Measurements from ENCODE around the gene FBXO39. TPM values are rescaled to one million over a fixed set of nuclear protein-coding genes. Genes with fewer than 3 reads are reported as not detected.

Gene FBXO39
- polyA plus RNA-seq, 1 donor from 2014 or later = not detected

DNA sequence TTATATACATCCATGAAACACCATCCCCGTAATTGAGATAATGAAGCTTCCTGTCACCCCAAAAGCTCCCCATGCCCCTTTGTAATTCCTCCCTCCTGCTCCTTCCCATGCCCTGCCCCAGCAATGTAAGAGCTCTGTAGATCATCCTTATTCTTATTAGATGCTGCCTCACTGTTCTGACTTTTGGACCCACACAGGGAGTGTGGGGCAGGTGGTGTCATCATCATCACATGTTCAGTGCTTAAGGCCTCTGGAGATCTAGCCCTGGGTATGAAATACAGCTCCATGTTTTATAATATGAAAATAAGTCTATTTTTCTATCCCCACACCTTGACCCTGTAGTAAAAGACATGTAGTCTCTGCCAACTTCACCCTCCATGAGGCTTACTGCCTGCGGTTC is 18.3 kb upstream of the FBXO39 start:
- TF ChIP-seq, protein P1, sequence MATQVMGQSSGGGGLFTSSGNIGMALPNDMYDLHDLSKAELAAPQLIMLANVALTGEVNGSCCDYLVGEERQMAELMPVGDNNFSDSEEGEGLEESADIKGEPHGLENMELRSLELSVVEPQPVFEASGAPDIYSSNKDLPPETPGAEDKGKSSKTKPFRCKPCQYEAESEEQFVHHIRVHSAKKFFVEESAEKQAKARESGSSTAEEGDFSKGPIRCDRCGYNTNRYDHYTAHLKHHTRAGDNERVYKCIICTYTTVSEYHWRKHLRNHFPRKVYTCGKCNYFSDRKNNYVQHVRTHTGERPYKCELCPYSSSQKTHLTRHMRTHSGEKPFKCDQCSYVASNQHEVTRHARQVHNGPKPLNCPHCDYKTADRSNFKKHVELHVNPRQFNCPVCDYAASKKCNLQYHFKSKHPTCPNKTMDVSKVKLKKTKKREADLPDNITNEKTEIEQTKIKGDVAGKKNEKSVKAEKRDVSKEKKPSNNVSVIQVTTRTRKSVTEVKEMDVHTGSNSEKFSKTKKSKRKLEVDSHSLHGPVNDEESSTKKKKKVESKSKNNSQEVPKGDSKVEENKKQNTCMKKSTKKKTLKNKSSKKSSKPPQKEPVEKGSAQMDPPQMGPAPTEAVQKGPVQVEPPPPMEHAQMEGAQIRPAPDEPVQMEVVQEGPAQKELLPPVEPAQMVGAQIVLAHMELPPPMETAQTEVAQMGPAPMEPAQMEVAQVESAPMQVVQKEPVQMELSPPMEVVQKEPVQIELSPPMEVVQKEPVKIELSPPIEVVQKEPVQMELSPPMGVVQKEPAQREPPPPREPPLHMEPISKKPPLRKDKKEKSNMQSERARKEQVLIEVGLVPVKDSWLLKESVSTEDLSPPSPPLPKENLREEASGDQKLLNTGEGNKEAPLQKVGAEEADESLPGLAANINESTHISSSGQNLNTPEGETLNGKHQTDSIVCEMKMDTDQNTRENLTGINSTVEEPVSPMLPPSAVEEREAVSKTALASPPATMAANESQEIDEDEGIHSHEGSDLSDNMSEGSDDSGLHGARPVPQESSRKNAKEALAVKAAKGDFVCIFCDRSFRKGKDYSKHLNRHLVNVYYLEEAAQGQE (IDR thresholded peaks at IDR 0.05; ENCODE audit: borderline replicate concordance) = no peak
- TF ChIP-seq, protein P2, sequence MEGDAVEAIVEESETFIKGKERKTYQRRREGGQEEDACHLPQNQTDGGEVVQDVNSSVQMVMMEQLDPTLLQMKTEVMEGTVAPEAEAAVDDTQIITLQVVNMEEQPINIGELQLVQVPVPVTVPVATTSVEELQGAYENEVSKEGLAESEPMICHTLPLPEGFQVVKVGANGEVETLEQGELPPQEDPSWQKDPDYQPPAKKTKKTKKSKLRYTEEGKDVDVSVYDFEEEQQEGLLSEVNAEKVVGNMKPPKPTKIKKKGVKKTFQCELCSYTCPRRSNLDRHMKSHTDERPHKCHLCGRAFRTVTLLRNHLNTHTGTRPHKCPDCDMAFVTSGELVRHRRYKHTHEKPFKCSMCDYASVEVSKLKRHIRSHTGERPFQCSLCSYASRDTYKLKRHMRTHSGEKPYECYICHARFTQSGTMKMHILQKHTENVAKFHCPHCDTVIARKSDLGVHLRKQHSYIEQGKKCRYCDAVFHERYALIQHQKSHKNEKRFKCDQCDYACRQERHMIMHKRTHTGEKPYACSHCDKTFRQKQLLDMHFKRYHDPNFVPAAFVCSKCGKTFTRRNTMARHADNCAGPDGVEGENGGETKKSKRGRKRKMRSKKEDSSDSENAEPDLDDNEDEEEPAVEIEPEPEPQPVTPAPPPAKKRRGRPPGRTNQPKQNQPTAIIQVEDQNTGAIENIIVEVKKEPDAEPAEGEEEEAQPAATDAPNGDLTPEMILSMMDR (IDR thresholded peaks at IDR 0.05; ENCODE audit: poor library complexity, severe bottlenecking) = no peak
- TF ChIP-seq EZH2 (IDR thresholded peaks at IDR 0.05; ENCODE audit: borderline replicate concordance, insufficient read depth, low read length, poor library complexity, severe bottlenecking) = no peak
- no peak for TF ChIP-seq POLR2AphosphoS5 (IDR thresholded peaks at IDR 0.05)
- no peak for TF ChIP-seq MXI1 (conservative IDR thresholded peaks at IDR 0.05; ENCODE audit: poor library complexity, severe bottlenecking)
- TF ChIP-seq EP300 (conservative IDR thresholded peaks at IDR 0.05; ENCODE audit: poor library complexity, severe bottlenecking) = no peak
- no peak for TF ChIP-seq SMC3 (conservative IDR thresholded peaks at IDR 0.05; ENCODE audit: poor library complexity)
- no peaks in the 10 kb centered on the region for H4K20me1 ChIP-seq (ENCODE audit: insufficient read depth)
- H3K4me2 ChIP-seq (ENCODE audit: low read length) = no peak overlapping the region
- no peak overlapping the region for H3K4me3 ChIP-seq (ENCODE audit: low read length)
- H3K27ac ChIP-seq (ENCODE audit: low read length) = no peak overlapping the region
- H3K36me3 ChIP-seq (ENCODE audit: insufficient read depth, low read length) = no peaks in the 10 kb centered on the region
- H3K9me2 ChIP-seq (ENCODE audit: insufficient read depth, low read length) = no peaks in the 10 kb centered on the region
- H3K9me3 ChIP-seq (ENCODE audit: low read length) = no peaks in the 10 kb centered on the region
- H3K79me2 ChIP-seq (replicated peaks; ENCODE audit: insufficient read depth, low read length) = no peaks in the 10 kb centered on the region
- H3F3A ChIP-seq (ENCODE audit: insufficient read depth, low read length, poor library complexity, severe bottlenecking) = no peaks in the 10 kb centered on the region
- H2AFZ ChIP-seq (ENCODE audit: low read depth, low read length) = no peak overlapping the region
- no peaks in the 10 kb centered on the region for H3K27me3 ChIP-seq (ENCODE audit: insufficient read depth, low read depth, low read length)
- no peak overlapping the region for H3K9ac ChIP-seq (ENCODE audit: low read length)

DNA sequence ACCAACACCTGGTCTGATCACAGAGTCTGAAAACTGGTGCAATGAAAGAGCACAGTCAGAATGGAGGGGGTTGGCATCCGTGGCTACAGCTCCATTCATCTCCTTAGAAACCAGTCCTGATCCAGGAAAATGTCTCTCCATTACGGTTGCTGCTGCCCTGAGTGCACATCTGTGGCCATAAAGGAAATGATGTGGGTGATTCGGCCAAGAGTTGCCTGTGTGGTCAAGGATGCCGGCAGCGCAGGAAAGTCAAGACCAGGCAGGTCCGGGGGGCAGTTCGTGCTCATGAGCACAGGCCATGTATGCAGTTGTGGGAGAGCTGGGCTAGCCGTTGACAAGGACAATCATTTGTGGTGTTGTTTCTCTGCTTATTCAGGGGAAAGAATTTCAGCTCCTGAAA is 14.2 kb upstream of the FBXO39 start:
- Histone ChIP-seq H3K4me2 (ENCODE audit: low read length) (no peak overlapping the region), H3K9me2 (ENCODE audit: insufficient read depth, low read length) (no peaks in the 10 kb centered on the region), H2AFZ (ENCODE audit: low read depth, low read length) (no peak overlapping the region), H3K9ac (ENCODE audit: low read length) (no peak overlapping the region), H3K79me2 (replicated peaks; ENCODE audit: insufficient read depth, low read length) (no peaks in the 10 kb centered on the region), H3K36me3 (ENCODE audit: insufficient read depth, low read length) (no peaks in the 10 kb centered on the region), H3F3A (ENCODE audit: insufficient read depth, low read length, poor library complexity, severe bottlenecking) (no peaks in the 10 kb centered on the region), H3K27ac (ENCODE audit: low read length) (no peak overlapping the region), H3K27me3 (ENCODE audit: insufficient read depth, low read depth, low read length) (no peaks in the 10 kb centered on the region), H4K20me1 (ENCODE audit: insufficient read depth) (no peaks in the 10 kb centered on the region), H3K4me3 (ENCODE audit: low read length) (no peak overlapping the region), H3K9me3 (ENCODE audit: low read length) (no peaks in the 10 kb centered on the region)
- TF ChIP-seq EP300 (conservative IDR thresholded peaks at IDR 0.05; ENCODE audit: poor library complexity, severe bottlenecking) (no peak), SMC3 (conservative IDR thresholded peaks at IDR 0.05; ENCODE audit: poor library complexity) (no peak), RAD21 (conservative IDR thresholded peaks at IDR 0.05) (no peak), POLR2AphosphoS5 (IDR thresholded peaks at IDR 0.05) (no peak), MXI1 (conservative IDR thresholded peaks at IDR 0.05; ENCODE audit: poor library complexity, severe bottlenecking) (no peak), TAF1 (IDR thresholded peaks at IDR 0.05; ENCODE audit: low read depth) (no peak), EZH2 (IDR thresholded peaks at IDR 0.05; ENCODE audit: borderline replicate concordance, insufficient read depth, low read length, poor library complexity, severe bottlenecking) (no peak)
- TF ChIP-seq, protein P1 (IDR thresholded peaks at IDR 0.05; ENCODE audit: borderline replicate concordance) = no peak
- TF ChIP-seq, protein P2 (IDR thresholded peaks at IDR 0.05; ENCODE audit: poor library complexity, severe bottlenecking) = no peak

Measured in neural cell (in vitro differentiated cells).